HG02885 (cell line): Measurements from ENCODE around the gene RPSA.
"Not testable (repeated sequence)": the region's sequence is repeated elsewhere in the genome, so short reads cannot be mapped to it uniquely, and the experiment has no call there.

Source experiments
- ATAC-seq: cut with Tn5 transposase; IDR thresholded peaks from one replicate; pipeline ENCODE4 v1.9.1; 2021; ENCODE audit warnings: mild to moderate bottlenecking; ENCODE audit not compliant: unreplicated experiment, poor library complexity

Gene RPSA

GRCh38 chr3:39453134-39453533, 46.6 kb downstream of the RPSA start:
- ATAC-seq, result no peak

DNA sequence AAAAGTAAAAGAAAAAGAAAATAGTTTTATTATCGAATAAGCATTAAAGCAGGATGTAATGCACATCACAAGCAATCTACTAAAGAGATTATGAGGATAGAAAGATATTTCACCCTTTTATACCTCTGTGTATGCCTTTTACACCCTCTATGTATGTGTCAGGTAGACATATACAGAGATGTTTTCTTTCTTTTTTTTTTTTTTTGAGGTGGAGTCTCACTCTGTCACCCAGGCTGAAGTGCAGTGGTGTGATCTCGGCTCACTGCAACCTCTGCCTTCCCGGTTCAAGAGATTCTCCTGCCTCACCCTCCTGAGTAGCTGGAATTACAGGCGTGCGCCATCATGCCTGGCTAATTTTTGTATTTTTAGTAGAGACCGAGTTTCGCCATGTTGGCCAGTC, 47.4 kb downstream of the RPSA start:
- ATAC-seq, result not testable (repeated sequence)

DNA sequence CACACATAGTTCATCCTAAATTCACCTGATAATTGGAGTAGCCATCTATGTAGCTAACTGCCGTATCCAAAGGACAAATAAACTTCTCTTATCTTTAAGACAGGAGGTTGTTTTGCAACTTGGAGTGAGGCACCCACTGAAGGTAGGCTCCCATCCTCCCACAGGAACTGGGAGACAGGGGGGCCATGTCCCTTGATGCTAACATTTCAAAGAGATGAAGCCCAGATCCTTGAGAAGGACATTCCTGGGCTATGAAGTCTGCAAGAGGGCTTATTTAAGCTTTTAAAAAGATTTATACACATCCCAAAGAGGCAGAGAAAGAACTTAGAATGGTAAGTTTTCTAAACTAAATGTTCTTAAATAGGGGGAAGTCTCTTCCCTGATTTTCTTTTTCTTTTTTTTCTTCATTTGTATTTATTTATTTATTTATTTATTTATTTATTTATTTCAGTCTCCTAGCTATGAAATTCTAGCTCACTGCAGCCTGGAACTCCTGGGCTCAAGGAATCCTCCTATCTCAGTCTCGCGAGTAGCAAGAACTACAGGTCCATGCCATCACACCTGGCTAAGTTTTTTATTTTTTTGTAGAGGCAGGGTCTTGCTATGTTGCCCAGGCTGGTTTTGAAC, 48.2 kb downstream of the RPSA start:
- no peak for ATAC-seq

- no peak for ATAC-seq
Observed at GRCh38 chr3:39456159-39456558, 49.6 kb downstream of the RPSA start.

GRCh38 chr3:39457361-39457760, 50.8 kb downstream of the RPSA start:
- ATAC-seq, result no peak

- ATAC-seq, result not testable (repeated sequence)
Observed at GRCh38 chr3:39458579-39458978, 52.1 kb downstream of the RPSA start.

- no peak for ATAC-seq
Observed at GRCh38 chr3:39460677-39461076, 54.2 kb downstream of the RPSA start.
